OCI-LY7 (cell line): ENCODE measurements around the gene GALNT1.

Experiments used
- CTCF ChIP-seq: fragments of 200-600 bp; sonication (generic); conservative IDR thresholded peaks from 2 replicates; pipeline ENCODE4 v1.5.1; 2014; ENCODE audit warnings: mild to moderate bottlenecking, antibody characterized with exemption, low read length, moderate library complexity, mixed read lengths
- EZH2phosphoT487 ChIP-seq: fragments of 200-600 bp; sonication (generic); IDR thresholded peaks from 2 replicates; pipeline ENCODE4 v1.6.1; 2018; ENCODE audit warnings: low read depth, borderline replicate concordance, mild to moderate bottlenecking, mixed run types, antibody characterized with exemption, low read length, moderate library complexity, mixed read lengths

- TF ChIP-seq CTCF: no peak
- TF ChIP-seq EZH2phosphoT487: no peak
Measured at GRCh38 chr18:35711227-35711626, 129.7 kb downstream of the GALNT1 start.
